Measurements from ENCODE around the gene YJU2. TPM values are rescaled to one million over a fixed set of nuclear protein-coding genes. Genes with fewer than 3 reads are reported as not detected.
"Not testable (repeated sequence)": the region's sequence is repeated elsewhere in the genome, so short reads cannot be mapped to it uniquely, and the experiment has no call there.

YJU2 gene
- total RNA-seq, 1 donor from 2014 or later = 22.2 TPM

DNA sequence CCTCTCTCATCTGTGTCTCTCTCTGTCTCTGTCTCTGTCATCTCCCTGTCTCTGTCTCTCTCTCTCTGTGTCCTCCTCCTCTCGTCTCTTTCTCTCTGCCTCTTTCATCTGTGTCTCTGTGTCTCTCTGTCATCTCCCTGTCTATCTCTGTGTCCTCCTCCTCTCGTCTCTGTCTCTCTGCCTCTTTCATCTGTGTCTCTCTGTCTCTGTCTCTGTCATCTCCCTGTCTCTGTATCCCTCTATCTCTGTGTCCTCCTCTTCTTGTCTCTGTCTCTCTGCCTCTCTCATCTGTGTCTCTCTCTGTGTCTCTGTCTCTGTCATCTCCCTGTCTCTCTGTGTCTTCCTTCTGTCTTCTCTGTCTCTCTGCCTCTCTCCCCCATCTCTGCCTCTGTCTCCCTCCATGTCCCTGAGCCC lies 18.1 kb upstream of the YJU2 start:
- DNase-seq (ENCODE audit: low spot score) = no peak

DNA sequence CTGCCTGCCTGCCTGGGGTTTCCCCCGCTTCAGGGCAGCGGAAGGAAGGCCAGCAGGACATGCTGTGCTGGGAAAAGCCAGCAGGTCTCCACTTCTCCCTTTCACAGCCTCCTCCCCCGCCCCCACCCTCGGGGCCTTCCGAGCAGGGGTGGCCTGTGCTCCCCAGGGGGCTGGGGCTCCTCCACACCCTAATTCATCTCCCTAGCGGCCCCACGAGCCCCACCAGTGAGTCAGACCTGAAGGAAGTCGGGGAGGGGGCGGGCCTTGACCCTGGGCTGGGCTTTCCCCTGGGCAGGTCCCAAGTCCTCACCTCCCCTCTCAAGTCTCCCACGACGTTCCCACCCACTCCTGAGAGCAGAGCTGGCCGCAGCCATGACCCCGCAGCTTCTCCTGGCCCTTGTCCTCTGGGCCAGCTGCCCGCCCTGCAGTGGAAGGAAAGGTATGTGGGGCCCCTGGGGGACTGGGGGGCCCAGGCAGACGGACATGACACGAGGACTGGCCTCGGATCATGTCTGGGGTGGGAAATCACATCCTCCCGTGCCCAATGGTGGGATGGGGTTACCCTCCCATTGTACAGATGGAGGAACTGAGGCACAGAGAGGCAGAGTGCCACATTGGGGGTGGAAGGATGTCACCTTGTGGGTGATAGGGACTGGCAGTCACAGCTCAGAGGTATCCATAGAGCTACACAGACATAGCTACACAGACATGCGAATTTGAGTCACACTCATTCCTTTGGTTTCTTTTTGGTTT lies 17.5 kb upstream of the YJU2 start, which contains the start of gene EBI3:
TSS of gene EBI3 (plus strand) at position 345 of the 753 bp plus-strand sequence. CDS start at position 373, 28 bp downstream.
- no peak for DNase-seq (ENCODE audit: low spot score)

DNA sequence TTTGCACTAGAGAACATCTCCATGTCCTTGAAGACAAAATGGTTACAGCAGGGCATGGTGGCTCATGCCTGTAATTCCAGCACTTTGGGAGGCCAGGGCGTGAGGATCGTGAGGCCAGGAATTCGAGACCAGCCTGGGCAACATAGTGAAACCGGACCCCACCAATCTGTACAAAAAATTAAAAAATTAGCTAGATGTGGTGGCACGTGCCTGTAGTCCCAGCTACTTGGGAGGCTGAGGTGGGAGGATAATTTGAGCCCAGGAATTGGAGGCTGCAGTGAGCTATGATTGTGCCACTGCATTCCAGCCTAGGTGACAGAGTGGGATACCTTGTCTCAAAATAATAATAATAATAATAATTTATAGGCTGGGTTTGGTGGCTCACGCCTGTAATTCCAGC lies 16.6 kb upstream of the YJU2 start:
- not testable (repeated sequence) for DNase-seq (ENCODE audit: low spot score)

DNA sequence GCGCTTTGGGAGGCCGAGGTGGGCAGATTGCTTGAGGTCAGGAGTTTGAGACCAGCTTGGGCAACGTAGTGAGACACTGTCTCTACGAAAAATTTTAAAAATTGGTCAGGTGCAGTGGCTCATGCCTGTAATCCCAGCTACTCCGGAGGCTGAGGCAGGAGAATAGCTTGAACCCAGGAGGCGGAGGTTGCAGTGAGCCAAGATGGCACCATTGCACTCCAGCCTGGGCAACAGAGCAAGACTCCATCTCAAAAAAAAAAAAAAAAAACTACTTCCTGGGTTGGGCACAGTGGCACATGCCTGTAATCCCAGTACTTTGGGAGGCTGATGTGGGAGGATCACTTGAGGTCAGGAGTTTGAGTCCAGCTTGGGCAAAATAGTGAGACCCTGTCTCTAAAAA lies 15.4 kb upstream of the YJU2 start:
- DNase-seq (ENCODE audit: low spot score) = not testable (repeated sequence)

DNA sequence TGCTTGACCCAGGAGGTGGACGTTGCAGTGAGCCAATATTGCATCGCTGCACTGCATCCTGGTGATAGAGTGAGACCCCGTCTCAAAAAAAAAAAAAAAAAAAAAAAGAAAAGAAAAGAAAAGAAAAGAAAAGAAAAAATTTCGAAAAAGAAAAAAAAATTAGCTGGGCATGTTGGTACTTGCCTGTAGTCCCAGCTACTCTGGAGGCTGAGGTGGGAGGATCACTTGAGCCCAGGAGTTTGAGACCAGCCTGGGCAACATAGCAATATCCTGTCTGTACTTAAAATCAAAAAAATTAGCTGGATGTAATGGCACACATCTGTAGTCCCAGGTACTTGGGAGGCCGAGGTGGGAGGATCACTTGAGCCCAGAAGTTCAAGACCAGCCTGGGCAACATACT lies 14.7 kb upstream of the YJU2 start:
- not testable (repeated sequence) for DNase-seq (ENCODE audit: low spot score)

DNA sequence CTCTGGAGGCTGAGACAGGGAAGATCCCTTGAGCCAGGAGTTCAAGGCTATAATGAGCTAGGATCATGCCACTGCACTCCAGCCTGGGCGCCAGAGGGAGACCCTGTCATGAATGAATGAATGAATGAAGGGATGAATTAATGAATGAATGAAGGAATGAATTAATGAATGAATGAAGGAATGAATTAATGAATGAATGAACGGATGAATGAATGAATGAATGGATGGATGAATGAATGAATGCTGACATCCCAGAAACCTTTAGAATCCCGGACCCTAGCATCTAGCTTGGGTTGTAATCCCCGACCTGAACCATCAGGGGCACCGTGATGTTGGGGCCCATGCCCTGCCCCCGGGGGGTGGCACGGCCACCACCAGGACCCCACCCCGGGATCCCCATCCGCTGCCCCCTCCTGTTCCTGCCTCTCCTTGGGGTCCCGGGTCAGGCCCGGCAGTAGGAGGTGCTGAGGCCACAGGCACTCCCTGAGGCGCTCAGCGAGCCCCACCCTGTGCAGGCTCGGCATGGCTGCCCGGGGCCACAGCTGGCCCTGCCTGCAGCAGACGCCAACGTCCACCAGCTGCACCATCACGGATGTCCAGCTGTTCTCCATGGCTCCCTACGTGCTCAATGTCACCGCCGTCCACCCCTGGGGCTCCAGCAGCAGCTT lies 14.1 kb upstream of the YJU2 start:
- no peak for DNase-seq (ENCODE audit: low spot score)

DNA sequence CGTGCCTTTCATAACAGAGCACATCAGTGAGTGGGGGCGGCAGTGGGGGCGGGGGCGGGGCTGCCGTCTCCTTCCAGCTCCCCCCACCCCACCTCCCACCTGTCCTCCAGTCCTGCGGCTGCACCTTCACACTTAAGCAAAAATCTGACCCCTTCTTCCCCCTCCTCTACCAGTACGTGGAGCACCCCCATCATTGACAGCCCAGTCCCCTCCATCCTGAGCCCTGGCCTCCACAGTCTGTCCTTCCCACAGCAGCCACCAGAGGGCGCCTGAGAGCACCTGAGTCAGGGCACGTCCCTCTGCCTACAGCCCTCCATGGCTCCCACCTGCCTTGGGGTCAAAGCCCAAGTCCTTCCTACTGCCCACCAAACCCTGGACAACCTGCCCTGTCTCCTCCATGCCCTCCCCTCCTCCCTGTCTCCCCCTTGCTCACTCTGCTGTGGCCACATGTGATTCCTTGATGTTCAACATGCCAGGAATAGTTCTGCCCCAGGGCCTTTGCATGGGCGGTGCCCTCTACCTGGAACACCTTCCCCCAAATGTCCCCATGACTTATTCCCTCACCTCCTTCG lies 13.5 kb upstream of the YJU2 start:
- DNase-seq (ENCODE audit: low spot score) = no peak

DNA sequence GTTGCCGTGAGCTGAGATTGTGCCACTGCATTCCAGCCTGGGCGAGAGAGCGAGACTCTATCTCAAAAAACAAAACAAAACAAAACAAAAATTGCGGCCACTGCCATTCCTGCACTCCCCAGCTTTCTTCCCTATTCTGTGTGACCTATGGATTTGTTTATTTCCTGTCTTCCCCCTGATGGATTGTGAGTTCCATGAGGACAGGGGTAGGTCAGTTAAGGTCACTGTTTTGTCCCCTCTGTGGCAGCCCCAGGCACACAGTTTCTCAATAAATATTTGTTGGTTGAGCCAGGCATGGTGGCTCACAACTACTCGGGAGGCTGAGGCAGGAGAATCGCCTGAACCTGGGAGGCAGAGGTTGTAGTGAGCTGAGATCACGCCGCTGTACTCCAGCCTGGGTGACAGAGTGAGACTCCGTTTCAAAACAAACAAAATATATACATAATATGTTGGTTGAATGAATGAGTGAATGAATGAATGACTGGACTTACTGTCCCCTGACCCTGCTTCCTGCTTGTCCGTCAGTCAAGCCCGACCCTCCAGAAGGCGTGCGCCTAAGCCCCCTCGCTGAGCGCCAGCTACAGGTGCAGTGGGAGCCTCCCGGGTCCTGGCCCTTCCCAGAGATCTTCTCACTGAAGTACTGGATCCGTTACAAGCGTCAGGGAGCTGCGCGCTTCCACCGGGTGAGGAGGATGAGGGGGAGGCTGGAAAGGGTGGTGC lies 12.6 kb upstream of the YJU2 start:
- no peak for DNase-seq (ENCODE audit: low spot score)

DNA sequence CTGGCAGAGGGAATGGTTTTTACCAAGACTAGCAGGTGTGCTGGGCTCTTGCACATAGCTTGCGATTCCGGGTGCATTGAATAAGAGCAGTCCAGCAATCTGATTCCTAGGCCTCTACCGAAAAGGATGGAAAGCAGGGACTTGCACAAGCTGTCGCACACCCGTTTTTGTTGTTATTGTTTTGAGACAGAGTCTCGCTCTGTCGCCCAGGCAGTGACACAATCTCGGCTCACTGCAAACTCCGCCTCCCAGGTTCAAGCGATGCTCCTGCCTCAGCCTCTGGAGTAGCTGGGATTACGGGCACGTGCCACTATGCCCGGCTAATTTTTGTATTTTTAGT lies 12.0 kb upstream of the YJU2 start:
- no peak for DNase-seq (ENCODE audit: low spot score)

DNA sequence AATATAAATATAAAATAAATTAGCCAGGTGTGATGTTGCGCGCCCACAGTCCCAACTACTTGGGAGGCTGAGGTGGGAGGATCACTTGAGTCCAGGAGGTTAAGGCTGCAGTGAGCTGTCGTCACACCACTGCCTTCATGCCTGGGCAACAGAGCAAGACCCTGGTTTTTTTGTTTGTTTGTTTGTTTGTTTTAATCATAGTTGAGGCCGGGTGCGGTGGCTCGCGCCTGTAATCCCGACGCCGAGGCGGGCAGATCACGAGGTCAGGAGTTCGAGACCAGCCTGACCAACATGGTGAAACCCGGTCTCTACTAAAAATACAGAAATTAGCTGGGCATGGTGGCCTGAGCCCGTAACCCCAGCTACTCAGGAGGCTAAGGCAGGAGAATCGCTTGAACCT lies 9.4 kb upstream of the YJU2 start:
- DNase-seq (ENCODE audit: low spot score) = not testable (repeated sequence)

DNA sequence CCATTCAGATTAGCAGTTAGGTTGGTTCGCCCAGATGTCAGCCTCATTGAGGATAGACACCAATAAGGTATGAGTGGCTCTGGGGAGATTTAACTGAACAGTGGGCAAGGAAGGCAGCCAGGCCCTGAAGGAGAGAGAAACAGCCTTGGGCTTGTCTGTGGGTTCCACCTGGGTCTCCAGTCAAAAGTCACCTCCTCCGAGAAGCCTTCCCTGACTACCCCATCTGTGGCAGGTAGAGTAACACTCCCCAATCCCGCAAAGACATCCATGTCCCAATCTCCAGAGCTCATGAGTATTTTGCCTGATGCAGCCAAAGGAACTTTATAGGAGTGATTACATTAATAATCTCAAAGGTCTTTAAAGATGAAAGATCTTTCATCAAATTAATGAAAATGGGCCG lies 8.0 kb upstream of the YJU2 start:
- no peak for DNase-seq (ENCODE audit: low spot score)

DNA sequence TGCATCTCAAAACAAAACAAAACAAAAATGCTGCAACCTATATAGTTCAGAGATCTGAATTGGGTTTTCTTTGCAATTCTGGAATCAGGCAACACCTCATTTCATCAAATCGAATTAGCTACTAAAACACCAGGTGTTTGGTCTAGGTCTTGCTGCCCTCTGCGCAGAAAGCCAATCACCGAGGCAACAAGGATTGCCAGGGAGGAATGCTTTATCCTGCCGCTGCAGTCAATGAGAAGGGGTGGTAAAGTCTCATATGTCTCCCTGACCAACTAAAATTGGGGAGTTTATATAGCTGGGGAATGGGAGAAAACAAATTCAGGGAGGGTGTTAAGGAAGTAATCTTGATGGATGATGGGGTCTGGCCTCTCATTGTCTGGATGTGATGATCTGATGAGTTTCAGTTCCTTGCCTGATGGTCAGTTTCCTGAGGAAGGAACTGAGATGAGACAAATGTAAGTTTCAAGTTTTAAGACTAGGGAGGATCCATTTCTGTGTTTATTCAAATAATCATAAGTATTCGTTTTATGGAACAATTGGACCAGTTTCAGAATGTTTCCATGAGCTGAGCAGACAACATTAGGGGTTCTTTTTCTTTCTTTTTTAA lies 5.0 kb upstream of the YJU2 start:
- no peak for DNase-seq (ENCODE audit: low spot score)

DNA sequence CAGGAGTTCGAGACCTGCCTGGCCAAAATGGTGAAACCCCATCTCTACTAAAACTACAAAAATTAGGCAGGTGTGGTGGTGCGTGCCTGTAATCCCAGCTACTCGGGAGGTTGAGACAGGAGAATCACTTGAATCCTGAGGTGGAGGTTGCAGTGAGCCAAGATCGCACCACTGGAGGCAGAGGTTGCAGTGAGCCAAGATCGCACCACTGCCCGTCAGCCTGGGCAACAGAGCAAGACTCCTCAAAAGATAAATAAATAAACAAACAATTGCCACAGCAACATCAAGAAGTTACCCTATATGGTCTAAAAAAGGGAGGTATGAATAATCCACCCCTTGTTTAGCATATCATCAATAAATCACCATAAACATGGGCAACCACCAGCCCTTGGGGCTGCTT lies 942 bp upstream of the YJU2 start:
- DNase-seq (ENCODE audit: low spot score) = not testable (repeated sequence)

DNA sequence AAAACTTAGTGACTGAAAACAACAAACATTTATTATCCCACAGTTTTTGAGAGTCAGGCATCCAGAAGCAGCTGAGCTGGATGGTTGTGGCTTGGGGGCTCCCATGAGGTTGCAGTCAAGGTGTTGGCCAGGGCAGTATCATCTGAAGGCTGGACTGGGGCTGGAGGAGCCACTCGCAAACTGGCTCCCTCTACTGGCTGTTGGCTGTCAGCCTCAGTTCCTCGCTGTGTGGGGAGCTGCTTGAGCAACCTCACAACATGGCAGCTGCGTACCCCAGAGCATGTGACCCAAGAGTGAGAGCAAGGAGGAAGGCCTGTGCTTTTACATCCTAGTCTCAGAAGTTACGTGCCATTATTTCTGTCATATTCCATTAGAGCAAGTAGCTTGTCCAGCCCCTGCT lies 9.7 kb downstream of the YJU2 start:
- no peak for DNase-seq (ENCODE audit: low spot score)

DNA sequence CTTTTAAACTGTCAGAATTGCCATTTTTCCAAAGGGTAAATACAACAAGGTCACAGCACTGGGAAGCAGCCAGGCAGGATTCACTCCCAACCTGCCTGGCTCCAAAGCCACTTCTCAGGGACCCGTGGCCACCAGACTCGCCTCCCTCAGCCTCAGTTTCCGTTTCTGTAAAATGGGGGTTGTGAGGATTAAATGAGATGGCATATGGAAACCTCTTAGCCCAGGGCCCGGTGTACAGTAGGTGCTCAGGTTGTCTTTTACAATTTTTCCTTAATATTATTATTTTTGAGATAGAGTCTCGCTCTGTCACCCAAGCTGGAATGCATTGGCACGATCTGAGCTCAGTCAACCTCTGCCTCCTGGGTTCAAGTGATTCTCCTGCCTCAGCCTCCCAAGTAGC lies 10.1 kb downstream of the YJU2 start:
- no peak for DNase-seq (ENCODE audit: low spot score)

DNA sequence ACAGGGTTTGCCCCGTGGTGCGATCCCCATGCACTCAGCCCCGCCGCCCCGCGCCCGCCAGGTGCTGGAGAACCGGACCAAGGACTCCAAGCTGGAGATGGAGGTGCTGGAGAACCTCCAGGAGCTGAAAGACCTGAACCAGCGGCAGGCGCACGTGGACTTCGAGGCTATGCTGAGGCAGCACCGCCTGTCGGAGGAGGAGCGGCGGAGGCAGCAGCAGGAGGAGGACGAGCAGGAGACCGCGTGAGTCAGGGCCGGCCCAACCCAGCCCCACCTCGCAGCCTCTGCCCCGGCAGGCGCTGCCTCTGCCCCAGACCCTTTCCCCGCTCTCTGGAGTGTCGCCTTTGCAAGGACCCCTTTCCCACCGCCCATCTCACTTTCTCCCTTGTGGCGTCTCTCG lies 11.3 kb downstream of the YJU2 start:
- DNase-seq (ENCODE audit: low spot score) = no peak

DNA sequence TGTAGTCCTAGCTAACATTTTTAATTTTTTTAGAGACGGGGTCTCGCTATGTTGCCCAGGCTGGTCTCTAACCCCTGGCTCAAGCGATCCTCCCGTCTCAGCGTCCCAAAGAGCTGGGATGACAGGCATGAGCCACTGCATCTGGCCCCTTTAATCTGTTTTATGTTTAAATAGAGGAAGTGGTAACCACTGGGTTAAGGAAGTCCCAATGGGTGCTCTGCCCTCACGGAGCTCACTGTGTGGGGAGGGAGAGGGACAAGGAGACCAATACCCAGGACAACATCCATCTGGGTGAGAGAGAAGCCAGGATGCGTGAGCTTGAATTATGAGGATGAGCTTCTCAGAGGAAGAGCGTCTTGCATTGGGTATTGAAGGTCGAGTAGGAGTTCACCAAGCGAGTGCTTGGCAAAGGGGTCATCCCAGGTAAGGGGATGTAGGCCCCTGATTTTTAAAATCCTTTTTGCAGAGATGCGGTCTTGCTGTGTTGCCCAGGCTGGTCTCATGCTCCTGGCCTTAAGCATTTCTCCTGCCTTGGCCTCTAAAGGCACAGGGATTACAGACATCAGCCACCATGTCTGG lies 13.8 kb downstream of the YJU2 start:
- DNase-seq (ENCODE audit: low spot score) = no peak

DNA sequence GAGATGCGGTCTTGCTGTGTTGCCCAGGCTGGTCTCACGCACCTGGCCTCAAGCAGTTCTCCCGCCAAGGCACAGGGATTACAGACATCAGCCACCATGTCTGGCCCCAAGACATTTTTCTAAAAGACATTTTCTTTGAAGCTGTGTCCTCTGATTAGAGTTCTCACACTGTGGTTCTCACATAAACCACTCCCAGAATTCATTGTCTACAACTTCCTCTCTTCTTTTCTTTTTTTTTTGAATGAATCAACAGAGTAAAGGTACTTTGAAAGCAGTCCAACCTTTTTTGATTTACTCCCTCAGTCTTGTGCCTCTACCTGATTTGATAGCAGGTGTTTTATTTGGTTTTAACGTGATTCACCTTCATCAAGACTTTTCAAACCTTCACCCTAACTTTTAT lies 17.9 kb downstream of the YJU2 start:
- DNase-seq (ENCODE audit: low spot score) = no peak

DNA sequence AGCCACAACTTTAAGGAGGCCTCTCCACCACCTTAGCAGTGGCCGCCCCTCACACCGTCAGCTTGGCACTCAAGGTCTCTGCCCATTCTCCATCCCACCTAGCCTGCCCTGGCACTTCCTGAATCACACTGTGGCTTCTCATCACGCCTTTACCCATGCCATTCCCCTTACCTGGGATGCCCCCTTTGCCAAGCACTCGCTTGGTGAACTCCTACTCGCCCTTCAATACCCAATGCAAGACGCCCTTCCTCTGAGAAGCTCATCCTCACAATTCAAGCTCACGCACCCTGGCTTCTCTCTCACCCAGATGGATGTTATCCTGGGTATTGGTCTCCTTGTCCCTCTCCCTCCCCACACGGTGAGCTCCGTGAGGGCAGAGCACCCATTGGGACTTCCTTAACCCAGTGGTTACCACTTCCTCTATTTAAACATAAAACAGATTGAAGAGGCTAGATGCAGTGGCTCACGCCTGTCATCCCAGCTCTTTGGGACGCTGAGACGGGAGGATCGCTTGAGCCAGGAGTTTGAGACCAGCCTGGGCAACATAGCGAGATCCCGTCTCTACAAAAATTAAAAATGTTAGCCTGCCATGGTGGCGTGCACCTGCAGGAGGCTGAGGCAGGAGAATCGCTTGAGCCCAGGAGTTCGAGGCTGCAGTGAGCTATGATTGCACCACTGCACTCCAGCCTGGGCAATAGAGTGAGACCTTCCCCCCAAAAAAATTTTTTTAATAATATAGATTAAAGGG lies 19.5 kb downstream of the YJU2 start:
- no peak for DNase-seq (ENCODE audit: low spot score)

DNA sequence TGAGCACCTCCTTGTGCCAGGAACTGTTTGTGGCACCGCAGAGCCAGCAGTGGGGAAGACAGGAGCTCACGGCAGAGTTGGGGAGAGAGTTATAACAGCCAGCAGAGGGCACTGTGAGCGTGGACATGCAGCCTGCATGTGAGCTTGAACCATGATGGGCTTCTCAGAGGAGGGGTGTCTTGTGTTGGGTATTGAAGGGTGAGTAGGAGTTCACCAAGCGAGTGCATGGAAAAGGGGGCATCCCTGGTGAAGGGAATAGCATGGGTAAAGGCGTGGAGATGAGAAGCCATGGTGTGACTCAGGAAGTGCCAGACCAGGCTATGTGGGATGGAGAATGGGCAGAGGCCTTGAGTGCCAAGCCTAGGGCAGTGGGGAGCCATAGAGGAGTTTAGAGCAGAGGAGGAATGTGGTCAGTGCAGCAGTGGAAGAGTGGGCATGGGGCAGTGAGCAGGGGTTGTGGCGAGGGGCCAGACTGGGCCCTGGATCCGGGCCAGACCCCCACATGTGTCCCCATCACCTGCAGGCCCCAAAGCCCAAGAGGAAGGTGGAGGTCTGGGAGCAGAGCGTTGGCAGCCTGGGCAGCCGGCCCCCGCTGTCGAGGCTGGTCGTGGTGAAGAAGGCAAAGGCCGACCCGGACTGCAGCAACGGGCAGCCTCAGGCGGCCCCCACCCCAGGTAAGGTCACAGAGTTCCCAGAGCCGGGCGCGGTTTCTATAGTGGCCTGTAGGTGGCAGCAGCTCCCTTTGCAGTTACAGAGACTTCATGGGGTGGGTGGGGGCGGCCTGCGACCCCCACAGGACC lies 20.4 kb downstream of the YJU2 start:
- DNase-seq (ENCODE audit: low spot score) = no peak

Data from ureter (tissue), 1 donor.